Mucosa of descending colon (tissue), 3 donors: ENCODE measurements around the gene ADAMTS4. TPM values are rescaled to one million over a fixed set of nuclear protein-coding genes. Genes with fewer than 3 reads are reported as not detected.

Experiments used
- ATAC-seq: fragments of 200-7000 bp; cut with Tn5 transposase; one replicate; pipeline ENCODE4 v1.9.1; 2020; ENCODE audit warnings: mild to moderate bottlenecking, moderate library complexity
- DNase-seq, 3 donors: peaks; one replicate each; pipeline ENCODE4 v3.0.0-alpha.2; 2020
- H3K36me3 ChIP-seq: fragments of 200-600 bp; one replicate; pipeline ENCODE4 v1.8.0; 2021; ENCODE audit warnings: low read depth, mild to moderate bottlenecking
- H3K4me1 ChIP-seq: fragments of 200-600 bp; one replicate; pipeline ENCODE4 v1.8.0; 2021; ENCODE audit warnings: low read depth, mild to moderate bottlenecking
- H3K4me3 ChIP-seq: fragments of 200-600 bp; one replicate; pipeline ENCODE4 v1.8.0; 2021; ENCODE audit warnings: mild to moderate bottlenecking
- H3K9me3 ChIP-seq: fragments of 200-600 bp; one replicate; pipeline ENCODE4 v1.8.0; 2021; ENCODE audit warnings: mild to moderate bottlenecking
- CTCF ChIP-seq: fragments of 200-600 bp; IDR thresholded peaks from one replicate; pipeline ENCODE4 v1.8.0; 2022; ENCODE audit warnings: antibody characterized with exemption, mild to moderate bottlenecking
- intact Hi-C, 2 donors: fragments of 100-400 bp; cut with DNase I in 1 of 2; cut with micrococcal nuclease in 1 of 2; formaldehyde crosslinking; loops; one replicate each; pipeline versions ENCODE4 v1.11.0 to v1.11.1; 2022; cut with DNase I, micrococcal nuclease
- total RNA-seq, 3 donors: library from RNA; stranded (reverse); fragmentation: NEBNext Ultra II Directional in 2 of 3; extraction: Animal tissue kit (Norgen Biotek cat#: 25700) in 2 of 3; gene quantifications; one replicate each; pipeline versions ENCODE4 v1.2.1 to v1.2.4, GENCODE V29; 2021 to 2023
- donor health status: DM: no; HTN: no; CAD: no; lungs with moderate emphysema.
- donor health status: DM: no; HTN: no; CAD: no.
- donor health status: DM: no; HTN: yes; CAD: no.

The ADAMTS4 gene
- total RNA-seq, 3 donors from 2014 or later: 0.96 to 7.2 (median 3.8) TPM

DNA sequence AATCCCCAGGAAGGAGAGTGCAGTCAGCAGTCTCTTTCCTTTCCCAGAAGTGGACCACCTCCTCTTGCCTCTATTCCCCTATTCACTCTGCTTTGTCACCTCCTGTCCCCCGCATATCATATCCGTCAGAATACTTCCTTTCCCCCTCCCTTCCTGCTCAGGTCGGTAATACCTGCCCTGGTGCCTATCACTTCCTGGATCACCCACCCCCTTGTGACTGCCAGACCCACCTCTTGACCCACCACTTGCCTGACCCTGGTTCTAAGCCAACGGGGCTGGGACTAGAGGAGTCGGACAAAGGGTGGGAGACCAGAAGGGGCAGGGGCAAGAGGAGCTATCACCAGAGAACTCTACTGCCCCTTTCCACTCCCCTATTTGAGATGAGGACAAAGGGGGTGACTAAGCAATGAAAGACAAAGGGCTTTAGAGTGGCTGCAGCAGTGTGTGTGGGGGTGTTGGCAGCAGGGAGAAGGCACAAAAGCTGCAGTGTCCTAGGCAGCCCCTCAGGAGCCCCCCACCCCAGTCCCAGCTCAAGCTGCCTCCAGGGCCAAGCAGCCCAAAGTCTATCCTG, 1.7 kb upstream of the ADAMTS4 start:
- no peak for TF ChIP-seq CTCF
- peaks cover 24% of the 10 kb centered on the region for H3K4me1 ChIP-seq
- H3K36me3 ChIP-seq: peaks cover 4% of the 10 kb centered on the region
- ATAC-seq (no peak), DNase-seq (no peak)
- intact Hi-C loops: no loop called here
- H3K9me3 ChIP-seq: no peaks in the 10 kb centered on the region
- no peak overlapping the region for H3K4me3 ChIP-seq

DNA sequence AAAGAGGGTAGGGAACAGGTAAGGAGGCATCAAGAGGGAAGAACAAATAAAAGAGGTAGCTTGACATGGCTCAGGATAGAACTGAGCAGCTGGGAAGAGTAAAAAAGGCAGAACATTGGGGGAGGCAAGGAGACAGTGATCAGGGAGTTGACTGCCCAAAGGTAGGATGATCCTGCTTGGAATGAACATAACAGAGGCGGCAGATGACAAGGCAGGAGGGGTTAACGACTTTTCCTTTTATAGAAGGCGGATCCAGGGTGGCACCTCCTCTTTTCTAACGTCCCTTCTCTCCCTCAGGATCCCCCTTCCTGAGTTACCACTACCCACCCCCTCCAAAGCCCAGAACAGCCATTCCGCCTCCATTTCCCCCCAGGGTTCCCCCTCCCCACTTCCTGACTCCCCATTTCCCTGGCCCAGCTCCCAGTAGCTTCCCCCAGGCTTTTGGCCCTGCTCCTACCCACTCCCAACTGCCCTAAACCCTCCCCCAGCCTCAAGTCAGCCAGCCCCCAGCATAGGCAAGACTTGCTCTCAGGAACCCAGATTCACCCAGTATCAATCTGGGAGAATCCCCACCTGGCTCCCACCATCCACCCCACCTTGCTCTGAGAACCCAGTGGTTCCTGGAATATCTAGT, 769 bp upstream of the ADAMTS4 start:
- ATAC-seq (no peak), DNase-seq (no peak)
- intact Hi-C loops: loop anchor here in 1 of 2 donors (10.0 kb wide), 1 partner anchor 185 kb away; no protein-coding TSS in a partner anchor
- H3K4me3 ChIP-seq: no peak overlapping the region
- no peaks in the 10 kb centered on the region for H3K9me3 ChIP-seq
- peaks cover 24% of the 10 kb centered on the region for H3K4me1 ChIP-seq
- peaks cover 4% of the 10 kb centered on the region for H3K36me3 ChIP-seq
- TF ChIP-seq CTCF: no peak

DNA sequence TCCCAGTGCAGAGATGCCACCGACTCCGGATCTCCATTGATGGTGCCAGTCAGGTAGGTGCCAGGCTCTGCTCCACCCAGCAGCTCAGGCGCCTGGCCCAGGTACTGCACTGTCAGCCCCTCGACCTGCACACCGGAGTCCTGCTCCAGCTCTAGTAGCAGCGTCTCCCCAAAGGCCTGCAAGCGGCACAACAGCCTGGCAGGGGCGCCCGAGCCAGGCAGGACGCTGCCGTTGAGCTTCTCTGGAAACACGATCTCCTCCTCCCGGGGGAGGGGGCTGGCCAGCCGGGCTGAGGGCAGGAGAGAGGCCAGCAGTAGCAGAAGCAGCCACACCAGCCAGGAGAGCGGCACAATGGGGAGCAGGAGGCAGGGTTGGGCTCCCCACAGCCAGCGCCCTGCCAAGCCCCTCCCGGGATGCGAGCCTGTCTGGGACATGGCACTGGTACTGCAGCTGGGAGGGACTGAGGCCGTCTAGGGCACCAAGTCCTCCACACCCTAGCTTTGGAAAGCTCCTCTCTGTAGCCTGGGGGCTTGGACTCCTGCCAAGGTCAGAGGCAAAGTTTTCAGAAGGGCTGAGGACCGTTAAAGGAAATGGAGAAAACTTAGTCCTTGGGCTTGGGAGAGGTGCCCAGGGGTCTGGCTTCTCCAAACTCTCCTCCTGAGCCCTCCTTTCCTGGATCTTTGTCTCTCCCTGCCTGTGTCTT, 509 bp downstream of the ADAMTS4 start:
- Histone ChIP-seq H3K4me1 (peaks cover 17% of the 10 kb centered on the region), H3K9me3 (no peaks in the 10 kb centered on the region), H3K4me3 (no peak overlapping the region), H3K36me3 (no peaks in the 10 kb centered on the region)
- intact Hi-C loops: loop anchor here in 1 of 2 donors (10.0 kb wide), 1 partner anchor 186 kb away; no protein-coding TSS in a partner anchor
- no peak for DNase-seq
- no peak for TF ChIP-seq CTCF
- no peak for ATAC-seq

DNA sequence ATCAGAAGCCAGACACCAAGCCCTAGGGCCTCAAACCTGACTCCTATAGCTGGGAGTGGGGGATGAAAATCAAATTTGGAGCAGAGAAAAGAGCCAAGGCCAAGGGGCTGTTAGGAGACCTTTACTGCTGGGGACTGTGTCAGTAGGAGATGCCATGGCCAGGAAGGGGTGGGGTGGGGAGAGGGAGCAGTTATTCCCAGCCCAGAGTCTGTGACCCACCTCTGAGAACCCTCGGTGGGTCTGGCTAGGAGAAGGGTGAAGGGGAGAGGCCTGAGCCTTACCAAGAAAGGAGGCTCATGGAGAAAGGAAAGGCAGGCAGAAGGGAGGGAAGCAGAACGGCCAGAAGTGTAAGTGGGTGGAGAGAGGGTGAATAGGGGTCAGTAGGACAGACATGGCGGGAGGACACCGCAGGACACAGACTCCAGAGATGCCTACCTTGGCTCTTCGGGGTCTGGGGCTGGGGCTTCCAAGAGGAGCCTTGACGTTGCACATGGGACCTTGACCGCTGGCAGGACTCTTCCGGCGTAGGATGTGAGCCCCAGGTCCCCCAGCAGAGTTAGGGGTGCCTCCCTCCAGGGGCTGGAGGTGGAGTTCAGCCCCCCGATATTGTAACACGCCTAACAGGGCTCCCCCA, 1.2 kb downstream of the ADAMTS4 start:
- no peaks in the 10 kb centered on the region for H3K9me3 ChIP-seq

More for the DNA sequence above, 1.2 kb downstream of the ADAMTS4 start:
- ATAC-seq: no peak
- no peak for DNase-seq
- Histone ChIP-seq H3K4me1 (peaks cover 13% of the 10 kb centered on the region), H3K36me3 (no peaks in the 10 kb centered on the region), H3K4me3 (no peak overlapping the region)
- TF ChIP-seq CTCF: no peak
- intact Hi-C loops: loop anchor here in 1 of 2 donors (10.0 kb wide), 1 partner anchor 187 kb away; no protein-coding TSS in a partner anchor
